H1 (cell line): ENCODE data around the gene ATP13A2. TPM values are rescaled to one million over a fixed set of nuclear protein-coding genes. Genes with fewer than 3 reads are reported as not detected.

ENCODE experiments used
- CTCF ChIA-PET: fragments of 300-600 bp; sonication (Branson Sonifier 250); formaldehyde crosslinking; loops from one replicate; lab custom pipeline; 2021; ENCODE audit not compliant: partially characterized antibody; lab: Charles Lee
- POLR2A ChIA-PET: fragments of 300-600 bp; sonication (Branson Sonifier 250); formaldehyde crosslinking; loops from one replicate; lab custom pipeline; 2021; ENCODE audit warnings: inconsistent platforms; ENCODE audit not compliant: partially characterized antibody; lab: Charles Lee
- DNase-seq, 2 experiments: peaks; one replicate each; pipeline versions ENCODE4 v3.0.0 to v3.0.0-alpha.2; 2010 to 2022; ENCODE audit warnings: low spot score in 2 of 2, low read depth in 1 of 2, mixed read lengths in 1 of 2
- FAIRE-seq: peaks from 2 replicates; lab custom pipeline; 2011; peaks lifted over from hg19 to GRCh38; lab: Jason Lieb, UNC
- H2AFZ ChIP-seq: 2 replicates; pipeline ENCODE4 v1.8.1; 2012; ENCODE audit warnings: low read length, inconsistent platforms
- H2AK5ac ChIP-seq: 2 replicates; pipeline ENCODE4 v1.6.1; 2013; ENCODE audit warnings: low read depth, low read length
- H2BK120ac ChIP-seq: replicated peaks from 2 replicates; pipeline ENCODE3; 2013; ENCODE audit warnings: low read depth, low read length, inconsistent platforms
- H2BK12ac ChIP-seq: 2 replicates; pipeline ENCODE4 v1.6.1; 2013; ENCODE audit warnings: low read depth, low read length
- H2BK15ac ChIP-seq: 2 replicates; pipeline ENCODE4 v1.6.1; 2013; ENCODE audit warnings: low read length
- H2BK20ac ChIP-seq: 2 replicates; pipeline ENCODE4 v1.6.1; 2013; ENCODE audit warnings: low read length
- H2BK5ac ChIP-seq: 2 replicates; pipeline ENCODE4 v1.6.1; 2013; ENCODE audit warnings: low read depth, low read length
- H3K14ac ChIP-seq: 2 replicates; pipeline ENCODE4 v1.6.1; 2013; ENCODE audit warnings: inconsistent platforms; ENCODE audit not compliant: insufficient read length
- H3K18ac ChIP-seq: 2 replicates; pipeline ENCODE4 v1.6.1; 2013; ENCODE audit warnings: low read length; ENCODE audit errors: extremely low read depth
- H3K23ac ChIP-seq: 2 replicates; pipeline ENCODE4 v1.6.1; 2013; ENCODE audit warnings: inconsistent platforms; ENCODE audit not compliant: insufficient read length
- H3K23me2 ChIP-seq: 2 replicates; pipeline ENCODE4 v1.6.1; 2013; ENCODE audit warnings: low read depth, low read length
- H3K27ac ChIP-seq: 2 replicates; pipeline ENCODE4 v1.6.1; 2011; ENCODE audit warnings: low read depth, low read length, inconsistent platforms
- H3K27me3 ChIP-seq, 4 experiments: replicated peaks in 1 of 4; 1 replicate in 1 of 4; 2 replicates in 3 of 4; pipeline versions ENCODE4 v1.6.1 to v1.8.1; 2011 to 2013; ENCODE audit warnings: low read length in 3 of 4, mild to moderate bottlenecking in 3 of 4, inconsistent platforms in 2 of 4, mixed read lengths in 2 of 4, moderate library complexity in 1 of 4; ENCODE audit not compliant: control insufficient read depth in 3 of 4, insufficient read depth in 3 of 4; ENCODE audit errors: extremely low read depth in 1 of 4
- H3K36me3 ChIP-seq, 4 experiments: 2 replicates each; pipeline versions ENCODE4 v1.6.1 to v1.8.1; 2011 to 2013; ENCODE audit warnings: mild to moderate bottlenecking in 4 of 4, low read length in 3 of 4, moderate library complexity in 2 of 4, control low read depth in 1 of 4, inconsistent platforms in 1 of 4; ENCODE audit not compliant: insufficient read depth in 4 of 4, control insufficient read depth in 2 of 4
- H3K4ac ChIP-seq: replicated peaks from 2 replicates; pipeline ENCODE3; 2013; ENCODE audit warnings: low read length, low read depth, mixed read lengths, inconsistent platforms; ENCODE audit not compliant: insufficient read length
- H3K4me1 ChIP-seq, 4 experiments: replicated peaks in 1 of 4; 1 replicate in 1 of 4; 2 replicates in 3 of 4; pipeline versions ENCODE4 v1.6.1 to v1.8.1; 2011 to 2013; ENCODE audit warnings: low read length in 3 of 4, inconsistent platforms in 2 of 4, mixed read lengths in 1 of 4; ENCODE audit not compliant: insufficient read depth in 4 of 4, control insufficient read depth in 3 of 4
- H3K4me2 ChIP-seq, 2 experiments: 2 replicates each; pipeline versions ENCODE4 v1.6.1 to v1.8.1; 2011 to 2013; ENCODE audit warnings: low read depth in 2 of 2, low read length in 2 of 2, control low read depth in 1 of 2, inconsistent platforms in 1 of 2, mild to moderate bottlenecking in 1 of 2; ENCODE audit not compliant: insufficient read depth in 1 of 2
- H3K4me3 ChIP-seq, 4 experiments: fragments of 200-600, 300-600 bp in 1 of 4; sonication (generic), shearing (Covaris generic), sonication (Bioruptor Twin) in 1 of 4; 2 replicates each; pipeline versions ENCODE4 v1.5.1 to v1.8.1; 2011 to 2016; ENCODE audit warnings: low read length in 4 of 4, low read depth in 3 of 4, control low read depth in 2 of 4, inconsistent platforms in 2 of 4, mild to moderate bottlenecking in 2 of 4, mixed read lengths in 1 of 4, moderate library complexity in 1 of 4; ENCODE audit not compliant: insufficient read depth in 2 of 4; ENCODE audit errors: extremely low read depth in 1 of 4
- H3K56ac ChIP-seq: replicated peaks from 2 replicates; pipeline ENCODE3; 2013; ENCODE audit warnings: low read depth, mild to moderate bottlenecking, mixed read lengths, low read length, inconsistent platforms; ENCODE audit not compliant: insufficient read length
- H3K79me1 ChIP-seq: 2 replicates; pipeline ENCODE4 v1.6.1; 2013; ENCODE audit warnings: low read depth, low read length, control low read depth
- H3K79me2 ChIP-seq, 2 experiments: 2 replicates each; pipeline versions ENCODE4 v1.6.1 to v1.8.1; 2012 to 2013; ENCODE audit warnings: low read length in 2 of 2, mild to moderate bottlenecking in 2 of 2, inconsistent platforms in 1 of 2; ENCODE audit not compliant: insufficient read depth in 2 of 2, control insufficient read depth in 1 of 2
- H3K9ac ChIP-seq, 4 experiments: replicated peaks in 1 of 4; 1 replicate in 1 of 4; 2 replicates in 3 of 4; pipeline versions ENCODE4 v1.6.1 to v1.8.1; 2011 to 2013; ENCODE audit warnings: low read depth in 3 of 4, low read length in 3 of 4, control low read depth in 2 of 4, mild to moderate bottlenecking in 2 of 4, moderate library complexity in 2 of 4, inconsistent platforms in 1 of 4; ENCODE audit errors: extremely low read depth in 1 of 4
- H3K9me3 ChIP-seq, 2 experiments: 2 replicates each; pipeline versions ENCODE4 v1.6.1 to v1.8.1; 2012 to 2013; ENCODE audit warnings: mild to moderate bottlenecking in 2 of 2, moderate library complexity in 2 of 2, control low read depth in 1 of 2, inconsistent platforms in 1 of 2, low read depth in 1 of 2, low read length in 1 of 2, mixed read lengths in 1 of 2; ENCODE audit not compliant: insufficient read depth in 2 of 2
- H4K20me1 ChIP-seq, 2 experiments: replicated peaks in 1 of 2; 2 replicates each; pipeline versions ENCODE3 to v1.8.1; 2011 to 2013; ENCODE audit warnings: inconsistent platforms in 2 of 2, low read length in 2 of 2, mild to moderate bottlenecking in 1 of 2; ENCODE audit not compliant: insufficient read depth in 2 of 2, control insufficient read depth in 1 of 2
- H4K5ac ChIP-seq: 2 replicates; pipeline ENCODE4 v1.6.1; 2013; ENCODE audit warnings: low read length, low read depth, mixed read lengths, inconsistent platforms; ENCODE audit not compliant: insufficient read length
- H4K8ac ChIP-seq: 2 replicates; pipeline ENCODE4 v1.8.0; 2013; ENCODE audit warnings: mild to moderate bottlenecking, moderate library complexity, low read length, inconsistent platforms; ENCODE audit not compliant: insufficient read depth; ENCODE audit errors: extremely low read depth
- H4K91ac ChIP-seq: replicated peaks from 2 replicates; pipeline ENCODE3; 2013; ENCODE audit warnings: low read length, mixed read lengths, inconsistent platforms; ENCODE audit not compliant: insufficient read length
- ASH2L ChIP-seq: fragments of 200-600, 300-600 bp; sonication (generic); IDR thresholded peaks from one replicate; pipeline ENCODE4 v1.7.1; 2017; ENCODE audit warnings: low read length
- BCL11A ChIP-seq, 2 experiments: IDR thresholded peaks; one replicate each; pipeline ENCODE4 v1.6.1; 2011; ENCODE audit warnings: low read depth in 2 of 2, low read length in 2 of 2, mild to moderate bottlenecking in 2 of 2
- BRCA1 ChIP-seq: IDR thresholded peaks from 2 replicates; pipeline ENCODE4 v1.6.1; 2012; ENCODE audit warnings: low read depth, low read length, improper control_type of control experiment
- EZH2 ChIP-seq: fragments of 200-600 bp; sonication (generic); IDR thresholded peaks from 2 replicates; pipeline ENCODE4 v1.7.1; 2012; ENCODE audit warnings: low read depth, mild to moderate bottlenecking, moderate library complexity, low read length, inconsistent platforms; ENCODE audit not compliant: severe bottlenecking
- KDM4A ChIP-seq: IDR thresholded peaks from one replicate; pipeline ENCODE4 v1.7.1; 2012; ENCODE audit warnings: low read depth, mild to moderate bottlenecking, moderate library complexity, low read length, inconsistent platforms; ENCODE audit not compliant: severe bottlenecking
- MAFK ChIP-seq: IDR thresholded peaks from 2 replicates; pipeline ENCODE4 v1.6.1; 2012; ENCODE audit warnings: low read depth, mild to moderate bottlenecking, improper control_type of control experiment, low read length
- POLR2A ChIP-seq, 2 experiments: IDR thresholded peaks; 1 replicate in 1 of 2; 2 replicates in 1 of 2; pipeline ENCODE4 v1.6.1; 2011; ENCODE audit warnings: low read depth in 2 of 2, low read length in 2 of 2, mild to moderate bottlenecking in 2 of 2; ENCODE audit errors: control extremely low read depth in 1 of 2
- RAD21 ChIP-seq, 2 experiments: IDR thresholded peaks in 1 of 2; conservative IDR thresholded peaks in 1 of 2; 2 replicates each; pipeline ENCODE4 v1.6.1; 2011; ENCODE audit warnings: low read depth in 2 of 2, low read length in 2 of 2, improper control_type of control experiment in 1 of 2, inconsistent platforms in 1 of 2, mild to moderate bottlenecking in 1 of 2, moderate library complexity in 1 of 2
- RBBP5 ChIP-seq: IDR thresholded peaks from 2 replicates; pipeline ENCODE4 v1.7.1; 2012; ENCODE audit warnings: low read depth, mild to moderate bottlenecking, inconsistent platforms, low read length, moderate library complexity, borderline replicate concordance
- RFX5 ChIP-seq: IDR thresholded peaks from 2 replicates; pipeline ENCODE4 v1.6.1; 2011; ENCODE audit warnings: low read depth, low read length, improper control_type of control experiment, borderline replicate concordance
- RXRA ChIP-seq: IDR thresholded peaks from 2 replicates; pipeline ENCODE4 v1.6.1; 2011; ENCODE audit warnings: low read depth, mild to moderate bottlenecking, low read length, moderate library complexity; ENCODE audit not compliant: insufficient read depth
- SIN3A ChIP-seq, 2 experiments: IDR thresholded peaks in 1 of 2; conservative IDR thresholded peaks in 1 of 2; 2 replicates each; pipeline ENCODE4 v1.6.1; 2011 to 2012; ENCODE audit warnings: low read length in 2 of 2, improper control_type of control experiment in 1 of 2, low read depth in 1 of 2, mild to moderate bottlenecking in 1 of 2
- SP2 ChIP-seq: IDR thresholded peaks from 2 replicates; pipeline ENCODE4 v1.6.1; 2012; ENCODE audit warnings: mild to moderate bottlenecking, low read length, inconsistent platforms
- ZNF274 ChIP-seq: IDR thresholded peaks from 2 replicates; pipeline ENCODE4 v1.7.0; 2012; ENCODE audit warnings: low read length, borderline replicate concordance; ENCODE audit errors: extremely low read depth
- WGBS, 2 experiments: shearing (Covaris generic) in 1 of 2; methylation state at CpG; one replicate each; pipeline versions ENCODE4 v1.1.6 to v1.1.7; 2013 to 2015; ENCODE audit warnings: low lambda C conversion rate in 2 of 2, mixed read lengths in 2 of 2, inconsistent platforms in 1 of 2, low coverage in 1 of 2, missing lambda C conversion rate in 1 of 2; ENCODE audit not compliant: insufficient replicate concordance in 2 of 2, insufficient coverage in 1 of 2, insufficient read length in 1 of 2; ENCODE audit errors: extremely low coverage in 1 of 2, missing lambda C conversion rate in 1 of 2; 5-methylcytosine and 5-hydroxymethylcytosine counted together
- polyA plus RNA-seq, 7 experiments: library from polyadenylated mRNA; depleted of rRNA in 3 of 7; stranded (reverse) in 5 of 7; unstranded in 2 of 7; fragments of >200 nt in 5 of 7; fragments of 200-250 nt in 2 of 7; gene quantifications; 1 replicate in 5 of 7; 2 replicates in 1 of 7; 4 replicates in 1 of 7; pipeline versions ENCODE4 v1.2.1 to v1.2.3, GENCODE V29; 2011 to 2013; ENCODE audit warnings: missing spikeins in 2 of 7, mixed read lengths in 2 of 7
- total RNA-seq: library from RNA; stranded (reverse); fragmentation: NEBNext Ultra II Directional; extraction: Animal tissue kit (Norgen Biotek cat#: 25700); gene quantifications from 2 replicates; pipeline ENCODE4 v1.2.1, GENCODE V29; 2021

The ATP13A2 gene
- total and polyA plus RNA-seq, 2 of the 8 experiments (the other 6 are each of a cell fraction or from before 2014, with no cell fraction given): 82.1 to 83.6 TPM

GRCh38 chr1:16946646-16947045 lies 65.1 kb downstream of the ATP13A2 start:
- Histone ChIP-seq H3K14ac (no peak overlapping the region), H3K56ac (no peak overlapping the region), H3K9ac (no peak overlapping the region), H4K5ac (no peak overlapping the region), H2BK120ac (no peak overlapping the region), H3K27me3 (no peaks in the 10 kb centered on the region), H4K8ac (no peak overlapping the region), H2BK12ac (no peak overlapping the region), H3K4me1 (no peaks in the 10 kb centered on the region), H2BK20ac (no peak overlapping the region), H4K91ac (no peak overlapping the region), H2AK5ac (no peak overlapping the region), H3K36me3 (peaks cover 2 to 26% (median 13%) of the 10 kb centered on the region in 4 experiments; a peak in 6 of 8 replicates), H3K9me3 (no peaks in the 10 kb centered on the region), H4K20me1 (peaks cover 0 to 2% of the 10 kb centered on the region in 2 experiments), H3K23ac (no peak overlapping the region), H3K4me3 (no peak overlapping the region), H3K79me2 (no peaks in the 10 kb centered on the region), H3K4ac (no peak overlapping the region), H2BK5ac (no peak overlapping the region), H3K79me1 (no peaks in the 10 kb centered on the region), H3K4me2 (no peak overlapping the region), H2AFZ (no peak overlapping the region), H3K27ac (no peak overlapping the region), H3K18ac (no peak overlapping the region), H3K23me2 (no peaks in the 10 kb centered on the region), H2BK15ac (no peak overlapping the region)
- WGBS, 2 experiments: 94% methylated on average over 18 of the region's 19 CpGs; no CpG with 5 or more reads in 1 of the 2 experiments
- ChIA-PET POLR2A (interaction anchor here (0.9 to 1.6 kb wide), 3 partner anchors 32 to 99 kb away, joined by 4 to 6 read pairs (median 4); no protein-coding TSS in a partner anchor), CTCF (interaction anchor here (1.1 to 8.9 kb wide), 18 partner anchors 8 to 326 kb away, joined by 3 to 155 read pairs (median 6); partner anchors contain the start of gene CROCC)
- DNase-seq: no peak
- no peak for FAIRE-seq
- no peak for TF ChIP-seq RAD21 (IDR thresholded peaks at IDR 0.05 in 1 of 2, conservative IDR thresholded peaks at IDR 0.05 in 1 of 2; ENCODE audit: low read depth in 2 of 2, low read length in 2 of 2)
- TF ChIP-seq ZNF274: no peak
- TF ChIP-seq BRCA1: no peak
- no peak for TF ChIP-seq BCL11A (IDR thresholded peaks at IDR 0.05; ENCODE audit: low read depth in 2 of 2, low read length in 2 of 2)
- no peak for TF ChIP-seq RXRA
- TF ChIP-seq POLR2A (IDR thresholded peaks at IDR 0.05; ENCODE audit: control extremely low read depth in 1 of 2, low read depth in 2 of 2, low read length in 2 of 2): no peak
- no peak for TF ChIP-seq RBBP5
- no peak for TF ChIP-seq EZH2
- TF ChIP-seq SIN3A (conservative IDR thresholded peaks at IDR 0.05 in 1 of 2, IDR thresholded peaks at IDR 0.05 in 1 of 2; ENCODE audit: low read depth in 1 of 2, low read length in 2 of 2): no peak
- TF ChIP-seq KDM4A: no peak
- TF ChIP-seq RFX5: no peak
- no peak for TF ChIP-seq ASH2L
- no peak for TF ChIP-seq MAFK
- no peak for TF ChIP-seq SP2
